Activated CD8-positive, alpha-beta memory T cell treated with anti-CD3 and anti-CD28 coated beads for 36 hours (primary cell): ENCODE data around the gene TTC39A. TPM values are rescaled to one million over a fixed set of nuclear protein-coding genes. Genes with fewer than 3 reads are reported as not detected.

Source experiments
- CTCF ChIA-PET: fragments of 350-600 bp; sonication (Branson Sonifier 250); formaldehyde crosslinking; loops from one replicate; lab custom pipeline; 2021; ENCODE audit warnings: antibody characterized with exemption; lab: Charles Lee
- POLR2A ChIA-PET: fragments of 350-600 bp; sonication (Branson Sonifier 250); formaldehyde crosslinking; loops from one replicate; lab custom pipeline; 2021; ENCODE audit warnings: antibody characterized with exemption; lab: Charles Lee
- total RNA-seq, 2 experiments: library from RNA; stranded (reverse); gene quantifications; one replicate each; pipeline ENCODE4 v1.2.3, GENCODE V29; 2021

The TTC39A gene
- total RNA-seq, result under 1 TPM in 1 of 2 experiments, not detected in 1; 0.21 TPM

- ChIA-PET POLR2A (no interaction called here), CTCF (interaction anchor here (1.2 kb wide), 1 partner anchor 15 kb away, joined by 3 read pairs; no protein-coding TSS in a partner anchor)
Measured at GRCh38 chr1:51330331-51331201, at the start of gene TTC39A. TSS of gene TTC39A (minus strand) at chr1:51330562. CDS start at chr1:51330477, 85 bp downstream.

GRCh38 chr1:51378871-51379270, 48.5 kb upstream of the TTC39A start:
- CTCF ChIA-PET, result no interaction called here
- POLR2A ChIA-PET, result no interaction called here

GRCh38 chr1:51373898-51374297, 43.5 kb upstream of the TTC39A start:
- CTCF ChIA-PET, result interaction anchor here (0.5 kb wide), 1 partner anchor 9 kb away, joined by 3 read pairs; no protein-coding TSS in a partner anchor
- POLR2A ChIA-PET, result no interaction called here

GRCh38 chr1:51372561-51372960, 42.2 kb upstream of the TTC39A start:
- CTCF ChIA-PET, result no interaction called here
- POLR2A ChIA-PET, result no interaction called here

GRCh38 chr1:51369171-51369570, 38.8 kb upstream of the TTC39A start:
- POLR2A ChIA-PET, result no interaction called here
- CTCF ChIA-PET, result no interaction called here

- ChIA-PET POLR2A (no interaction called here), CTCF (no interaction called here)
Measured at GRCh38 chr1:51365774-51366173, 35.4 kb upstream of the TTC39A start.

GRCh38 chr1:51359879-51360278, 29.5 kb upstream of the TTC39A start:
- CTCF ChIA-PET, result no interaction called here
- POLR2A ChIA-PET, result no interaction called here

GRCh38 chr1:51355382-51355781, 25.0 kb upstream of the TTC39A start:
- ChIA-PET CTCF (no interaction called here), POLR2A (no interaction called here)

- ChIA-PET CTCF (no interaction called here), POLR2A (no interaction called here)
Measured at GRCh38 chr1:51354416-51354815, 24.1 kb upstream of the TTC39A start.

GRCh38 chr1:51351907-51352306, 21.5 kb upstream of the TTC39A start:
- ChIA-PET CTCF (no interaction called here), POLR2A (no interaction called here)

- ChIA-PET POLR2A (no interaction called here), CTCF (interaction anchor here (0.6 kb wide), 1 partner anchor 16 kb away, joined by 4 read pairs; no protein-coding TSS in a partner anchor)
Measured at GRCh38 chr1:51349862-51350261, 19.5 kb upstream of the TTC39A start.

- POLR2A ChIA-PET, result no interaction called here
- CTCF ChIA-PET, result no interaction called here
Measured at GRCh38 chr1:51348147-51348527, 17.8 kb upstream of the TTC39A start.

GRCh38 chr1:51347398-51348146, 17.2 kb upstream of the TTC39A start:
- ChIA-PET POLR2A (no interaction called here), CTCF (interaction anchor here (0.6 kb wide), 1 partner anchor 846 kb away, joined by 3 read pairs; no protein-coding TSS in a partner anchor)

GRCh38 chr1:51346086-51346942, 16.0 kb upstream of the TTC39A start:
- ChIA-PET CTCF (interaction anchor here (1.0 kb wide), 1 partner anchor 15 kb away, joined by 3 read pairs; no protein-coding TSS in a partner anchor), POLR2A (no interaction called here)

GRCh38 chr1:51345300-51345687, 14.9 kb upstream of the TTC39A start:
- POLR2A ChIA-PET, result no interaction called here
- CTCF ChIA-PET, result interaction anchor here (1.0 kb wide), 1 partner anchor 14 kb away, joined by 3 read pairs; no protein-coding TSS in a partner anchor

- ChIA-PET POLR2A (no interaction called here), CTCF (no interaction called here)
Measured at GRCh38 chr1:51344602-51345299, 14.4 kb upstream of the TTC39A start.

GRCh38 chr1:51344276-51344601, 13.9 kb upstream of the TTC39A start:
- ChIA-PET POLR2A (no interaction called here), CTCF (no interaction called here)

- CTCF ChIA-PET, result no interaction called here
Measured at GRCh38 chr1:51343624-51344023, 13.3 kb upstream of the TTC39A start.

More at GRCh38 chr1:51343624-51344023, 13.3 kb upstream of the TTC39A start:
- POLR2A ChIA-PET, result no interaction called here
